GM21576 (cell line): ENCODE results near the gene OGDH.
A peak's percentile ranks its signal among the peaks of the same experiment; 100 is the strongest.
"Not testable (repeated sequence)": the region's sequence is repeated elsewhere in the genome, so short reads cannot be mapped to it uniquely, and the experiment has no call there.

ENCODE experiments used
- ATAC-seq: cut with Tn5 transposase; IDR thresholded peaks from one replicate; pipeline ENCODE4 v1.9.1; 2021; ENCODE audit warnings: mild to moderate bottlenecking, moderate library complexity; ENCODE audit not compliant: unreplicated experiment

The OGDH gene

DNA sequence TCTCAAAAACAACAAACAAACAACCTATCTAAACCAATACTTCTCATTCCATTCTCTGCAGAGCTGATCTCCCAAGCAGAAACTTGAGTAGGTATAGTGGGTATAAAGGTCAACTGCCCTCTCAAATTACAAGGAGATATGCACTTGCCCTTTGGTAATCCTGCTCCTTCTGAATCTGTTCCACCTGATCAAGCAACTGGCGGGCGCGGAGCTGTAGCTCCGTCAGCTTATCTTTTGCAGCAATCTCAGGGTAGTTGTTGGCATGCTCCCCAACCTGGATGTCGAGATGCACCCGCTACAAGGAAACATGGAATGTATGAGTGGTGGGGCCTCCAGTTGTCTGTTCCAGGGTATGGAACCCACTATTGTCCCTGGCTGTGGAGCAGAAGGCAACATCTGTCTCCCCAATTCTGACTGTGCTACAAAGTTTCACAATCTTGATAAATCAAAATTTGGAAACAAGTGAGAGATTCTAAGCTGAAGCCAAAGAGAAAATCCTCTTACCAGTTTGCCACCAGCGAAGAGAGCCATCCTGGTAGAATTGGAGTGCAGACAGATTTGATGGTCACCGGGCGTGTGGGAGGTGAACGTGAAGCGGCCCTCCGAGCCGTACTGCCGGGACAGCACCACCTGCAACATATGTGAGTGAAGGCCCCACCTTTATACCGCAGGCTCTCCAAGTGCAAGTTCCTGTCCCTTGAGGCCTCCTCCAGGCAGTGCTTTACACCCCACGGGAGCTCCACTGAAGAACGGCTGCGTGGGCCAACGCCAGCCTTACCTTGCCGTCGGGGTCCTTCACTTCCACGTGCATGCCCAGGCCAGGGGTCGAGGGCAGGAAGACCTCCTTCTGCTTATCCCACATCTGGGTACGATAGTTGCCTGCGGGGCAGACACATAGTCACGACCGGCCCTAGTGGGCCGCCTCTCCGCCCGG lies 25.2 kb upstream of the OGDH start:
- ATAC-seq: peak; percentile 39

DNA sequence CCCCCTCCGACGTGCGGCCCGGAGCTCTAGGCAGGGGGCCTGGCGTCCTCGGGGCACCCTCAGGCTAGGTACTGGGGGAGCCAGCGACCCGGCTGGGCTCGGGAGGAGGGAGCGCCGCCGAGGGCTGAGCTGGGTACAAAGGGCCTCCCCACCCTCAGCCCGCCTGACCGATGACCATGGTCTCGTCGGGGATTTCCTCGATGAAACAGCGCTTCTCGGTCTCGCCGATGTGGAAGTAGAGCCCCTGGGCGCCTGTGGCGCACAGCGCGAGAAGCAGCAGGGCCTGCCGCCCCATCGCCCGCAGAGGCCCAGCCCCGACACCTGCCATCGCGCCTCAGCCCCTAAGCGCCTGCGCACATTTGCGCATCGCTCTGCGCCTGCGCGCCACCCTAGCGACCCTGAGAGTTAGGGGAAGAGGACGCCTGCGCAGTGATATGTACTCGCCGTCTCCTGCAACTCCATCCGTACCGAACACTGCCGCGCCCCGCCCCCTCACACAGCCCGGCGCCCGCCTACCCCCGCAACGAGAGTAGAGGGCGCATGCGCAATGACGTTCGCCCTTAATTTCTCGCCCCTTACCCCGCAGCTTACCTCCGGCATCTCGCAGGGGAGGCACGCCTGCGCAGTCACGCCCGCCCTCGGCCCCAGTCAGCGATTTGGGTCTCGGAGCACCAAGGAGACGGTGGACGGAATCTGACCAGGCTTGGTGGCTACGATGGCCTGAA lies 24.4 kb upstream of the OGDH start, which contains the start of gene TMED4:
TMED4 (minus strand) TSS at position 353 of the 725 bp plus-strand sequence; CDS start at position 328, 25 bp downstream.
- peak; percentile 84 for ATAC-seq

DNA sequence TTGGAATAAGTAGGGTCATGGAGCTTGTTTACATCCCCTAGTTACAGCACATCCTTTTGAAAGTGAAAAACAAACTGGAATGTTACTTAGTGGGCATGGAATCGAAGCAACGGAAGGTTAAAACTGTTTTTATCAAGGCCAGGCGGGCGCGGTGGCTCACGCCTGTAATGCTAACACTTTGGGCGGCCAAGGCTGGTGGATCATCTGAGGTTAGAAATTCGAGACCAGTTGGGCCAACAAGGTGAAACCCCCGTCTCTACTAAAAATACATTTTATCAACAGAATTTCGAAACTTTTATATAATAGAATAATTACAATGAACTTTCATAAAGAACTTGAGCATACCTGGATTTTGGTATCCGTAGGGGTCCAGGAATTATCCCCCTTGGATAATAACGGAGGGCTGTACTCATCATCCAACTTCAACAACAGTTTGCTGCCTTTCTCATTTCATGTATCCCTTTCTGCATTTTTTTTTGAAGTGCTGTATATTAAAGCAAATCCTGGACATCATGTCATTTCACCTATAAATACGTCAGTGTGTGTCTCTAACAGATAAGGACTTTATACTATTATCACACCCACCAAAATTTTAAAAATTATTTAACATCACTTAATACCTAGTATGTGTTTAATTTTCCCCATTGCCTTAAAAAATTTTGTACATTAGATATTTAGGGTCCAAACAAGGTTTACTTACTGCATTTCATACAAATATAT lies 23.1 kb upstream of the OGDH start:
- no peak for ATAC-seq

DNA sequence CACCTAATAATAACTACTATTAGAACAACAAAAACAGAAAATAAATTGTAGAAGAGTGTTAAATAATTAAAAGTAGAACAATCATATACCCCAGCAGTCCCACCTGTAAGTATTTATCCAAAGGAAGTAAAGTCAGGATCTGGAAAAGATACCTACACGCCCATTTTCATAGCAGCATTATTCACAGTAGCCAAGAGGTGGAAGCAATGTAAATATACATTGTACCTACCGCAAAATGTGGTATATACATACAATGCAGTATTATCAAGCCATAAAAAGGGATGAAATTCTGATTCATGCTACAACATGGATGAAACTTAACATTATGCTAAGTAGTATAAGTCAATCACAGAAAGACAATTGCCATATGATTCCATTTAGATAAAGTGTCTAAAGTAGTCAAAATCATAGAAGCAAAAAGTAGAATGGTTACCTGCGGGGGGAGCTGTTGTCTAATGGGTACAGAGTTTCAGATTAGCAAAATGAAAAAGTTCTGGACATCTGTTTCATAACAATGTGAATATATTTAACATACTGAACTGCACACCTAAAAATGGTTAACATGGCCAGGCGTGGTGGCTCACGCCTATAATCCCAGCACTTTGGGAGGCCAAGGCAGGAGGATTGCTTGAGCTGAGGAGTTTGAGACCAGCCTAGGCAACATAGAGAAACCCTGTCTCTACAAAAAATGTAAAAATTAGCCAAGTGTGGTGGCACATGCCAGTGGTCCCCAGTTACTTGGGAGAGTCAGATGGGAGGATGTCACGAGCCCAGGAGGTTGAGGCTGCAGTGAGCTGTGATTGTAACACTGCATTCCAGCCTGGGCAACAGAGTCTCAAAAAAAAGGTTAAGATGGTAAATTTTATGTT lies 18.4 kb upstream of the OGDH start:
- ATAC-seq: no peak

DNA sequence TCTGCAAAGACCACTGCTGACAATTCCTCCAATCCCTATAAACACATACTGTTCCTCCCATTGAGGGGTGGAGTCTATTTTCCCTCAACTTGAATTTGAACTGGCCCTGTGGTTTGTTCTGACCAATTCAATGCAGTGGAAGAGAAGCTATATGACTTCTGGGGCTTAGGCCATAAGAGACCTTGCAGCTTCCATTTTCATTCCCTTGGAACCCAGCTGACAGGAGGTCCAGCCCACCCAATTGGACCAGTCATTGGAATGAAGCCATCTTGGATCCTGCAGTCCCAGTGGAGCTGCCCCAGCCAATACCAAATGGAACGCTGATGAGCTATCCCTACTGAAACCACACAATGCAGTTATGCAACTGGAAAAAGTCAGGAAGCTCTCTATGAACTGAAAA lies 15.5 kb upstream of the OGDH start:
- no peak for ATAC-seq

DNA sequence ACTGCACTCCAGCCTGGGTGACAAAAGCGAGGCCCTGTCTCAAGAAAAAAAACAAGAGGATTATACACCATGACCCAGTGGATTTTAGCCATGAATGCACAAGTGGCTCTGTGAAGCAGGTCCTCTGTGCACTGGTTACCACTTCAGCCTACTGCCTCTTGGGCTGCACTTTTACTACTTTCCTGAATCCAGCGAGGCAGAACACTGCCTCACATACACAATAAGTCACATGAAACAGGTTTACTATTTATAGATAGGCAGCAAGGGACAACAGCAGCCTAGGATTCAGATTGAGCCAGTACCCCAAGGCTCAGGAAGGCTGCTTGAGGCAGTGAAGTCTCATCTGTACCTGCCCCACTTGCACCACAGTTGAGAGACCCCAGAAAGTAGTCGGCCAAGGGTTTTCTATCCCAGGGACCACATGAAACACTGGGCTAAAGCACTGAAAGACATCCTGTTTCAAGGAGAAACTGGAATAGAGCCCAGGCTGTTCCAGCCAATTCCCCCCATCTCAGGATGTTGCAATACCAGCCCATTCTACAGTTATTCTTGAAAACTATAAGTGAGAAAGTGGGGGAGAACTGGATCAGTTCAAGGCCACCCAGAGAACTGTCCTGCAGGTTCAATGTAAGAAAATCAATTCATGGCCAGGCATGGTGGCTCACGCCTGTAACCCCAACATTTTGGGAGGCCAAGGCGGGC lies 10.3 kb upstream of the OGDH start:
- no peak for ATAC-seq

DNA sequence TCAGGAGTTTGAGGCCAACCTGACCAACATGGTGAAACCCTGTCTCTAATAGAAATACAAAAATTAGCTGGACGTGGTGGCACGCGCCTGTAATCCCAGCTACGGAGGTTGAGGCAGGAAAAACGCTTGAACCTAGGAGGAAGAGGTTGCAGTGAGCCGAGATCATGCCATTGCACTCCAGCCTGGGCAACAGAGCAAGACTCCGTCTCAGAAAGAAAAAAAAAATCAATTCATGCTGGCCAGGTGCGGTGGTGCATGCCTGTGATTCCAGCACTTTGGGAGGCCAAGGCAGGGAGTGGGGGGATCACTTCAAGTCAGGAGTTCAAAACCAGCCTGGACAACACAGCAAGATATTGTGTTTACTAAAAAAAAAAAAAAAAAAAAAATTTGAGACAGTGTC lies 9.2 kb upstream of the OGDH start:
- not testable (repeated sequence) for ATAC-seq

DNA sequence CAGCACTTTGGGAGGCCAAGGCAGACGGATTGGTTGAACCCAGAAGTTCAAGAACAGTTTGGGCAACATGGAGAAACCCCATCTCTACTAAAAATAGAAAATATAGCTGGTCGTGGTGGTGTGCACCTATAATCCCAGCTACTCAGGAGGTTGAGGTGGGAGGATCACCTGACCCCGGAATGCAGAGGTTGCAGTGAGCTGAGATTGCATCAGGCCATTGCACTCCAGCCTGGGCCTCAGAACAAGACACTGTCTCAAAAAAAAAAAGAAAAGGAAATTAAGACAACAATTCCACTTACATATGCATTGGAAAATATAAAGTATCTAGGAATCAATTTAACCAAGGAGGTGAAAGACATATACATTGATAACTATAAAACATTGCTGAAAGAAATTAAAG lies 7.2 kb upstream of the OGDH start:
- no peak for ATAC-seq

DNA sequence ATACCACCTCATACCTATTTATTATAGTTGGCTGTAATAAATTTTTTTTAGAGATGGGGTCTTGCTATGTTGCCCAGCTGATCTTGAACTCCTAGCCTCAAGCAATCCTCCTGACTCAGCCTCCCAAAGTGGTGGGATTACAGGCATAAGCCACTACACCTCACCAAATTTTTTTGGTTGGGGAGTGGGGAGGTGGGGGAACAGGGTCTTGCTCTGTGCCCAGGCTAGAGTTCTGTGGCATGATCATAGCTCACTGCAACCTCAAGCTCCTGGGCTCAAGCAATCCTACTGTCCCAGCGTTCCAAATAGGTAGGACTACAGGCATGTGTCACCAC lies 3.9 kb upstream of the OGDH start:
- ATAC-seq: no peak

DNA sequence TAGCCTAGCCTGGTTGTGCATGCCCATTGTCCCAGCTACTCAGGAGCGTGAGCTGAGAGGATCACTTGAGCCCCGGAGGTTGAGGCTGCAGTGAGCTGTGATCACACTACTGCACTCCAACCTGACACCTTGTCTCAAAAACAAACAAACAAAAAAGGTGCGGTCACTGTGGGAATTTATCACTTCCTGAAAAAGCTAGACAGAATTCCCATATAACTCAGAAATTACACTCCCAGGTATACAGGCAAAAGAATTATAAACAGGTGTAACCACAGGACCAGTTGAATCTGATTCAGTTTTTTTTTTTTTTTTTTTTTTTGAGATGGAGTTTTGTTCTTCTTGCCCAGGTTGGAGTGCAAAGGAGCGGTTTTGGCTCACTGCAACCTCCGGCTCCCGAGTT lies 3.2 kb upstream of the OGDH start:
- no peak for ATAC-seq

DNA sequence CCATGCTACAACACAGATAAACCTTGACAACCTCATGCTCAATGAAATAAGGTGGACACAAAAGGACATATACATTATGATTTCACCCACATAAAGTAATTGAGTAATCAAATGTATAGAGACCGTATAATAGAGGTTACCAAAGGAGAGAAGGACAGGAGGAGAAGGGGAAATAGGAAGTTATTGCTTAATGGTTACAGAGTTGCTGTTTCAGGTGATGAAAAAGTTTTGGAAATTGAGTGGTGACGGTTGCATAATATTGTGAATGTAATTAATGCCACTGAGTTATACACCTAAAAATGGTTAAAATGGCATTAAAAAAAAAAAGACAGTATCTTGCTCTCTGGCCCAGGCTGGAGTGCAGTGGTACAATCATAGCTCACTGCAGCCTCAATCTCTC lies 1.5 kb upstream of the OGDH start:
- ATAC-seq: no peak

DNA sequence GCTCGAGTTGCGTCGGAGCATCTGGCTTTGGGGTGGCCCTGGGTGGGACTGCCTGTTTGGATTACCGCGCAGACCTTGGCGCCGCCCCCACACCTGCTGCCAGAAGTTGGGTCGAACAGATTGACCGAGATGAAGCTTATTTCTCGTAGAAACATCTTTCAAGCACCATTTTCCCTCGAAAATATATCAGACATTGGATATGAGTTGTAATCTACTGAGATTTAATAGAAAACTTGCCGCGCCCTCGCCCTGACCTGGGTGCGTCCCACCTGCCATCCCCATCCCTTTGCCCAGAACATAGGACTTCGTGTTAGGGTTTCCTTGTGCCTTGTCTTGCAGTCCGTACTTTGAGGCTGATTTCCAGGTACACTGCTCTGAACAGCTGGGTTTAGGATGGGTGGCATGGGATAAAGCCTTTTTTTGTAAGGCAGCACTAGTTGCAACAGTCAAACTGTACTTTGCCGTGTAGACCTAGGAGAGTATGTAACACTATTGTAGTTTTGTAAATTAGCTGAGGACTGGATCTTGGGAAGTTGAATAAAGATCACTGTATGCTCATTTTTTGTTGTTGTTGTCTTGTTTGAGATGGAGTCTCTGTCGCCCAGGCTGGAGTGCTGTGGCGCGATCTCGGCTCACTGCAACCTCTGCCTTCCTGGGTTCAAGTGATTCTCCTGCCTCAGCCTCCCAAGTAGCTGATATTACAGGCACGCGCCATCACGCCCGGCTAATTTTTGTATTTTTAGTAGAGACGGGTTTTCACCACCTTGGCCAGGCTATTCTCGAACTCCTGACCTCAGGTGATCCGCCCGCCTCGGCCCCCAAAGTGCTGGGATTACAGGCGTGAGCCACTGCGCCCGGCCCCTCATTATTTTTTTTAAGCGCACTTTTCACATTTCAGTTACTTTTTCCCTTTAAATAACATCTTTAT lies 978 bp downstream of the OGDH start:
- ATAC-seq: no peak

DNA sequence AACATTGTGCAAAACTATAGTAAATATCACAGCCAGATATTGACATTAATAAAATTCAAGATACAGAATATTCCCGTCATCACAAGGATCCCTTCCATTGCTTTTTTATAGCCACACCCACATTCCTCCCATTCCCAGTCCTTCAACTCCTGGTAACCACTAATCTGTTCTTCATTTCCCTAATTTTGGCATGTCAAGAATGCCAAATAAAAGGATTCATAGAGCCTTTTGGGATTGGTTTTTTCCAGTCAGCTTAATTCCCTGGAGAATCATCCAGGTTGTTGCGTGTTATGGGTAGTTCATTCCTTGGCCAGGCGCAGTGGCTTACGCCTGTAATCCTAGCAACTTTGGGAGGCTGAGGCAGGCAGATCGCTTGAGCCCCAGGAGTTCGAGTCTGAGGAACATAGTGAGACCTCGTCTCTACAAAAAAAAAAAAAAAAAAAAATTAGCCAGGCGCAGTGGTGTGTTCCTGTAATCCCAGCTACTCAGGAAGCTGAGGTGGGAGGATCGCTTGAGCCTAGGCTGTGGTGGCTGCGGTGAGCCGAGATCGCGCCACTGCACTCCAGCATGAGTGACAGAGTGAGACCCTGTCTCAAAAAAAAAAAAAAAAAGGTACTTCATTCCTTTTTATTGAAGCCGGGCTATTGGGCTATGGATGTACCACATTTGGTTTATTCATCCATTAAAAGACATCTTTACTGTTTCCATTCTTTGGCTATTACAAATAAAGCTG lies 2.7 kb downstream of the OGDH start:
- no peak for ATAC-seq

DNA sequence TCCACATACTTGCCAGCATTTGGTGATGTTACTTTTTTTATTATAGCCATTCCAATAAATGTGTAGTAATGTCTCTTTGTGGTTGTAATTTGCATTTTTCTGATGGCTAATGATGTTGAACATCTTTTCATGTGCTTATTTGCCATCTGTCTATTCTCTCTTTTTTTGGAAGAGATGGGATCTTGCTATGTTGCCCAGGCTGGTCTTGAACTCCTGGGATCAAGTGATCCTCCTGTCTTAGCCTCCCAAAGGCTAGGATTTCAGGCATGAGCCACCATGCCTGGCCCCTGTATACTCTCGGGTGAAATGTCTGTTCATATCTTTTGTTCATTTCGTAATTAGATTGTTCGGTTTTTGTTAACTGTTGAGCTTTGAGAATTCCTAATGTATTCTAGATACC lies 3.4 kb downstream of the OGDH start:
- ATAC-seq: no peak

DNA sequence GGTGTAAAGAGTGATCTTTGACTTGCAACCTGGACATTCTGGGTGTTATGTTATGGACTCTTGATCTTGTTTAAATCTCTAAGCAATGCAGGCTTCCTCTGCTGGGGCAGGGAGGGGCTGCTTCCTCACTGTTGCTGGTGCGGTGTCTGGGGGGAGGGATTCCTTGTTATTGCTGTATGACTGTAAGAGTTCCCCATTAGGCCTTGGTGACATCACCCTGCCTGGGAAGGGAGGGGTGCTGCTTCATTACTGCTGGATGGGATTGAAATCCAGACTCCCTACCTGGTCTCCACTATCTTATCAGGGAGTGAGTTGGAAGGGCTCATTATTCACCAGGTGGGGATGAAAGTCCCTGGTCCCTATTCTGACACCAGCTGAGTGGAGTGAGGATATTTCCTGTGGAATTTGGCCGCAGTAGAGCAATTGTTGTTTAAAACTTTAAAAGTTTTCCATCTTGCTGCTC lies 8.8 kb downstream of the OGDH start:
- ATAC-seq: no peak

DNA sequence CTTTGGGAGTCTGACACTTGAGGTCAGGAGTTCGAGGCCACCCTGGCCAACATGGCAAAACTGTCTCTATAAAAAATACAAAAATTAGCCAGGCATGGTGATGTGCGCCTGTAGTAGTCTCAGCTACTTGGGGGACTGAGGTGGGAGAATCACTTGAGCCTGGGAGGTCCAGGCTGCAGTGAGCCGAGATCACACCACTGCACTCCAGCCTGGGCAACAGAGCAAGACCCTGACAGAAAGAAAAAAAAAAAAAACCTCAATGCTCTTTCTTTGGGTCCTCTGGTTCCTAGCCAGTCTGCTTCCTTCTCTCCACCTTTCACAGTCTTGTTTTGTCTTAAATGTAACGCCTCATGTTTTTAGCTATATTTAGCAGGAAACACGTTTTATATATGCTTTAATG lies 9.4 kb downstream of the OGDH start:
- ATAC-seq: no peak

DNA sequence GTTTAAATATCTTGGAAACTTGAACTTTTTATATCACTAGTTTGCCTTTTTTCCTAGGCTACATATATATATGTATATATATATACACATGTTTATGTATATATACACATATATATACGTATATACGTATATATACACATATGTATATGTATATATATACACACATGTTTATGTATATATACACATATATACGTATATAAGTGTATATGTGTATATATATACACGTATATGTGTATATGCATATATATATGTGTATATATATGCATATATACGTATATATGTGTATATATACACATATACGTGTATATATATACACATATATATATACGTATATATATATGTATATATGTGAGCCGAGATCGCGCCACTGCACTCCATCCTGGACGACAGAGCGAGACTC lies 10.1 kb downstream of the OGDH start:
- ATAC-seq: no peak

DNA sequence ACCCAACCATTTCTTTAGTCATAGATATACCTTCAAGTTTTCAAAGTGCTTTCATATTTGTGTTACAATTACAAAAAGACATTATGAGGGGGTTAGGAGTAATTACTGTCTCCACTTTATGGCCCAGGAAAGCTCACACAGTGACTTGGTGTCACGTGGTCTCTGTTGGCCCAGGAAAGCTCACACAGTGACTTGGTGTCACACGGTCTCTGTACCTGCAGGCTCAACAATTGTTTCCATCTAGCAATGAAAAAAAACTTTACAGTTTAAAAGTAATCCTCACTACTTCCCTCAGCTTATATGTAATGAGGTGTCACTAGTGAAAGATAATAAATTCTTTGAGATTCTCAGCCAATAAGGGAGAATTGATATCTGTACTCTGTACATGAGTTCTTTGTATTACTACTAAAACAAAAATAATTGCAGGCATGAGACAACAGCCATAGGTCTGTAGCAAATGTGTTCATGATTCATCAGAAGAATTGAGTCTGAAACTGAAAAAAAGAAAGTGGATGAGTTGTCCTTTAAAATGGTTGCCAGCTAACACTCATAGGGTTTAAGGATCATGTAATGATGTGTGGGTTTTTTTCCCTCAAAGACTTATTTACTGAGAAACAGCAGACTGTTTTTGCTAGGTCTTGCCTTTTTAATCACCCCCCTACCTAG lies 10.9 kb downstream of the OGDH start:
- ATAC-seq: no peak
